NT2/D1 (cell line): ENCODE measurements around the gene PPAN.

ENCODE experiments used
- SUZ12 ChIP-seq: IDR thresholded peaks from 2 replicates; pipeline ENCODE4 v1.6.1; 2011; ENCODE audit not compliant: insufficient read length, insufficient read depth; ENCODE audit errors: extremely low read depth
- YY1 ChIP-seq: IDR thresholded peaks from 2 replicates; pipeline ENCODE4 v1.6.1; 2011; ENCODE audit not compliant: insufficient read length, insufficient read depth
- ZNF274 ChIP-seq: IDR thresholded peaks from 2 replicates; pipeline ENCODE4 v1.6.1; 2011; ENCODE audit warnings: mild to moderate bottlenecking, low read depth, low read length

DNA sequence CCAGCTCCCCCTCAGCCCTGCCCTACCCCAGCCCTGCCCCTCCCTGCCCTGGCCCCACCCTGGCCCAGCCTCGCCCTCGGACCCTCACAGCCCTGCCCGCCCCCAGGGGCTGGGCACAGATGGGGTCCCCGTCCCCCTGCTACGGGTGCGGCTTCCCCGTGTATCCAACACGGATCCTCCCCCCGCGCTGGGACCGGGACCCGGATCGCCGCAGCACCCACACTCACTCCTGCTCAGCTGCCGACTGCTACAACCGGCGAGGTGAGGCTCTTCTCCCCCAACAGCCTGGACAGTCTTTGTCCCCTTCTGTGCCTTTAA lies 14.8 kb upstream of the PPAN start:
- no peak for TF ChIP-seq YY1
- no peak for TF ChIP-seq ZNF274
- TF ChIP-seq SUZ12, result no peak
